SK-N-MC (cell line): ENCODE results near the gene PKM.
A peak's percentile ranks its signal among the peaks of the same experiment; 100 is the strongest.

ENCODE experiments used
- DNase-seq: peaks from one replicate; pipeline ENCODE4 v3.0.0-alpha.2; 2011; ENCODE audit warnings: low read depth, low spot score
- H3K27ac ChIP-seq: fragments of 200-600 bp; sonication (generic); 2 replicates; pipeline ENCODE4 v1.5.1; 2016; ENCODE audit warnings: mixed run types
- H3K36me3 ChIP-seq: fragments of 200-600 bp; sonication (generic); 2 replicates; pipeline ENCODE4 v1.6.1; 2017; ENCODE audit warnings: antibody characterized with exemption, low read length, mixed read lengths; ENCODE audit not compliant: insufficient read depth
- H3K4me3 ChIP-seq: fragments of 200-600 bp; sonication (generic); 2 replicates; pipeline ENCODE4 v1.5.1; 2016
- H3K9ac ChIP-seq: fragments of 200-600 bp; sonication (generic); 2 replicates; pipeline ENCODE4 v1.8.0; 2017; ENCODE audit warnings: mixed run types, mixed read lengths; ENCODE audit not compliant: insufficient read length
- H3K9me3 ChIP-seq: fragments of 200-600 bp; sonication (generic); 2 replicates; pipeline ENCODE4 v1.6.1; 2017; ENCODE audit warnings: low read depth, mild to moderate bottlenecking, antibody characterized with exemption, low read length, moderate library complexity, mixed read lengths
- EZH2 ChIP-seq: fragments of 200-600 bp; sonication (generic); IDR thresholded peaks from one replicate; pipeline ENCODE4 v1.6.1; 2017; ENCODE audit warnings: antibody characterized with exemption
- FOXP2 ChIP-seq: optimal IDR thresholded peaks from 2 replicates; pipeline ENCODE3; 2011; ENCODE audit warnings: mild to moderate bottlenecking, moderate library complexity; ENCODE audit not compliant: insufficient read depth; ENCODE audit errors: extremely low read length, control extremely low read depth
- POLR2AphosphoS5 ChIP-seq: IDR thresholded peaks from 2 replicates; pipeline ENCODE4 v1.6.1; 2012; ENCODE audit warnings: mild to moderate bottlenecking, low read depth, low read length, borderline replicate concordance

PKM gene

GRCh38 chr15:72238586-72238985 lies 7.6 kb upstream of the PKM start:
- Histone ChIP-seq H3K4me3 (no peak overlapping the region), H3K9ac (no peak overlapping the region), H3K9me3 (no peaks in the 10 kb centered on the region), H3K36me3 (peaks cover 29% of the 10 kb centered on the region), H3K27ac (peak overlapping the region; percentile 4; the same call in 1 of the 2 replicates)
- DNase-seq = no peak
- TF ChIP-seq FOXP2 = no peak
- no peak for TF ChIP-seq POLR2AphosphoS5

GRCh38 chr15:72237853-72238224 lies 6.8 kb upstream of the PKM start:
- peak overlapping the region; percentile 4; the same call in 1 of the 2 replicates for H3K27ac ChIP-seq
- no peak overlapping the region for H3K9ac ChIP-seq
- no peak overlapping the region for H3K4me3 ChIP-seq
- TF ChIP-seq EZH2 = no peak
- TF ChIP-seq FOXP2 = no peak
- no peak for TF ChIP-seq POLR2AphosphoS5
- no peaks in the 10 kb centered on the region for H3K9me3 ChIP-seq
- H3K36me3 ChIP-seq = peaks cover 28% of the 10 kb centered on the region
- DNase-seq = no peak

- H3K27ac ChIP-seq = no peak overlapping the region; the same call in 1 of the 2 replicates
- no peak overlapping the region for H3K9ac ChIP-seq
- no peaks in the 10 kb centered on the region for H3K9me3 ChIP-seq
- H3K4me3 ChIP-seq = no peak overlapping the region
- DNase-seq = no peak
- TF ChIP-seq EZH2 (no peak), POLR2AphosphoS5 (no peak), FOXP2 (no peak)
- H3K36me3 ChIP-seq = peaks cover 22% of the 10 kb centered on the region
Measured at GRCh38 chr15:72237029-72237852, 6.3 kb upstream of the PKM start.

GRCh38 chr15:72236381-72237003 lies 5.5 kb upstream of the PKM start:
- H3K27ac ChIP-seq = no peak overlapping the region; the same call in 1 of the 2 replicates
- TF ChIP-seq FOXP2 (no peak), EZH2 (no peak), POLR2AphosphoS5 (no peak)

GRCh38 chr15:72235298-72235697 lies 4.3 kb upstream of the PKM start:
- no peak overlapping the region for H3K9ac ChIP-seq
- H3K27ac ChIP-seq = no peak overlapping the region
- TF ChIP-seq FOXP2 (no peak), EZH2 (no peak), POLR2AphosphoS5 (no peak)
- DNase-seq = no peak
- no peaks in the 10 kb centered on the region for H3K9me3 ChIP-seq
- H3K4me3 ChIP-seq = no peak overlapping the region
- H3K36me3 ChIP-seq = peaks cover 2% of the 10 kb centered on the region; the same call in 1 of the 2 replicates

More at GRCh38 chr15:72236381-72237003, 5.5 kb upstream of the PKM start:
- DNase-seq = no peak
- Histone ChIP-seq H3K9me3 (no peaks in the 10 kb centered on the region), H3K36me3 (peaks cover 14% of the 10 kb centered on the region), H3K4me3 (no peak overlapping the region), H3K9ac (no peak overlapping the region)

- no peaks in the 10 kb centered on the region for H3K9me3 ChIP-seq
- DNase-seq = no peak
- no peak overlapping the region for H3K27ac ChIP-seq
- H3K9ac ChIP-seq = no peak overlapping the region
- H3K4me3 ChIP-seq = no peak overlapping the region
- TF ChIP-seq FOXP2 (no peak), EZH2 (no peak), POLR2AphosphoS5 (no peak)
- H3K36me3 ChIP-seq = no peaks in the 10 kb centered on the region
Measured at GRCh38 chr15:72233769-72234168, 2.8 kb upstream of the PKM start.

- H3K9me3 ChIP-seq = no peaks in the 10 kb centered on the region
- TF ChIP-seq POLR2AphosphoS5 = no peak
- TF ChIP-seq FOXP2 = no peak
- no peak for TF ChIP-seq EZH2
- peak overlapping the region; percentile 53 for H3K9ac ChIP-seq
- no peaks in the 10 kb centered on the region for H3K36me3 ChIP-seq
- H3K4me3 ChIP-seq = peak overlapping the region; percentile 96
- peak overlapping the region; percentile 79 for H3K27ac ChIP-seq
- DNase-seq = no peak
Measured at GRCh38 chr15:72231833-72232478, 966 bp upstream of the PKM start.
